ENCODE measurements around the gene TBL1X.

The TBL1X gene

DNA sequence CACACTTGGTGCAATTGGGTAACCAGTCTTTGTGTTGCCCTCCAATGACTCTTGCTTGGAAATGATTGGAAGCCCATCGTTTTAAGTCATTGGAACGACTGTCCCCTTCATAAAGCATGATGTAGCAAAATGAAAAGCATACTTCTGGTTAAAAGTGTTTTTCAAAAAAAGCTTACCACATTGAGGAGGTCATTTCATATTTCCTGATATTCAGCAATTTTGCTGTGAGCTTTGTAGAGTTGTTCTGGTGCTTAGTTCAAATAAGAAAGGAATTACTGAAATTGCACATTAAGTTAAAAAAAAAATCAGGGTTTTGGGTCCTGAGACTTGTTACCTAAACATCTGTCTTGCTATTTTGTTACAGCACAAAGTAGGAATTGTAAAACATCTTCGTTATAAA is 51.8 kb downstream of the TBL1X start:
- Histone ChIP-seq H3K9me3 (ENCODE audit: control insufficient read depth, low read length) (no peaks in the 10 kb centered on the region), H3K36me3 (ENCODE audit: control insufficient read depth, insufficient read depth, low read length) (no peaks in the 10 kb centered on the region), H3K27ac (ENCODE audit: insufficient read depth, low read depth, low read length, poor library complexity, severe bottlenecking) (no peak overlapping the region), H3K4me1 (ENCODE audit: control insufficient read depth, insufficient read depth, low read length) (no peaks in the 10 kb centered on the region), H3K4me3 (ENCODE audit: insufficient read depth, low read depth, low read length) (no peak overlapping the region), H3K27me3 (ENCODE audit: control insufficient read depth, insufficient read depth, low read length, poor library complexity, severe bottlenecking) (no peaks in the 10 kb centered on the region)
- WGBS, 2 experiments: 98 to 100% methylated on average over 3 of the region's 3 CpGs

DNA sequence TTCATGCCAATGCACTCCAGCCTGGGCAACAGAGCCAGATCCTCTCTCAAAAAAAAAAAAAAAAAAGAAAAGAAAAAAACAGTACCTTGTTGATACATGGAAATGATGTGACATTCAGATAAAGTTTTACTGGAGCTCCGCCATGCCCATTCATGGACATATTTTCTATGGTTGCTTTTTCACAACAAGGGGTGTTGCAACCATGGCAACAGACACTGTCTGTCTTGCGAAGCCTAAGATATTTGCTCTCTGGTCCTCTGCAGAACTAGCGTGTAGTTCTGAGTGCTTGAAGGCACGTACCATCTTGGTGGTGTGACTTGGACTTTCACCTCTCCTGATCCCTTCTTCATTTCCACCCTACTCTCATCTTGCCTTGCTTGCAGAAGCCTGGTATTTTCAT is 53.2 kb downstream of the TBL1X start:
- no peaks in the 10 kb centered on the region for H3K4me1 ChIP-seq (ENCODE audit: control insufficient read depth, insufficient read depth, low read length)
- H3K27me3 ChIP-seq (ENCODE audit: control insufficient read depth, insufficient read depth, low read length, poor library complexity, severe bottlenecking): no peaks in the 10 kb centered on the region
- H3K36me3 ChIP-seq (ENCODE audit: control insufficient read depth, insufficient read depth, low read length): no peaks in the 10 kb centered on the region
- no peaks in the 10 kb centered on the region for H3K9me3 ChIP-seq (ENCODE audit: control insufficient read depth, low read length)
- no peak overlapping the region for H3K4me3 ChIP-seq (ENCODE audit: insufficient read depth, low read depth, low read length)
- no peak overlapping the region for H3K27ac ChIP-seq (ENCODE audit: insufficient read depth, low read depth, low read length, poor library complexity, severe bottlenecking)
- 94 to 96% methylated on average over 4 of the region's 4 CpGs for WGBS, 2 experiments

- Histone ChIP-seq H3K27ac (ENCODE audit: insufficient read depth, low read depth, low read length, poor library complexity, severe bottlenecking) (no peak overlapping the region), H3K9me3 (ENCODE audit: control insufficient read depth, low read length) (no peaks in the 10 kb centered on the region), H3K27me3 (ENCODE audit: control insufficient read depth, insufficient read depth, low read length, poor library complexity, severe bottlenecking) (no peaks in the 10 kb centered on the region), H3K4me1 (ENCODE audit: control insufficient read depth, insufficient read depth, low read length) (no peaks in the 10 kb centered on the region), H3K4me3 (ENCODE audit: insufficient read depth, low read depth, low read length) (no peak overlapping the region), H3K36me3 (ENCODE audit: control insufficient read depth, insufficient read depth, low read length) (no peaks in the 10 kb centered on the region)
- 98 to 100% methylated on average over 3 to 5 of the region's 5 CpGs for WGBS, 2 experiments
Measured at GRCh38 chrX:9518889-9519288, 54.0 kb downstream of the TBL1X start.

DNA sequence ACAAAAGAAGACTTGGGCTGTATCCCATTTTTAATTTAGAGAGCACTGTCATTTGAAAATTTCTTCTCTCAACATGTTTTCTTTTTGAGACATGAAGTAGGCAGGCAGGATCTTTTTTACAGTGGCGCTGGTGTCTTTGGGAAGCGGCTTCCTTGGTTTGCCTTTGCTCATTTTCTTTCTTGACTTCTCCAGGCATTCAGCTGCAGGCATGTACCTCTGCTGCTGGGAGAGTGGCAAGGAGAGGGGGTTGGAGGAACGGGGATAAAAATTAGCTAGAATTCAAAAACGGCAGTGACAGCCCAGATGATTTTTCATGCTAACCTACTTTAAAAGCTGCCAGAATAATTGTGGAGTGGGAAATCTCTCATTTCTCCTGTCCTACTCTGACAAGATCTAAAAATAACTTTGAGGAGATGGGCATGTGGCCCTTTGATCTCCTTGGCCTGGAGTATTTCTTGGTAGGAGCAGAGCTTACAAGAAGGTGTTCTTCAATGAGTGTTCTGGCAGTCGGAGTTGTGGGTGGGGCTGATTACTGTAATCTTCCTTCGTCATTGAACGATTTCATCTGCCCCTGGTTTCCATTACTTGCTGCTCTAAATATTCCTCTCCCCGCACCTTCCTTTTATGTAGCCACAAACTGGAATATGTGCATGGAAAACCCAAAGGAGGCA is 54.8 kb downstream of the TBL1X start:
- no peaks in the 10 kb centered on the region for H3K9me3 ChIP-seq (ENCODE audit: control insufficient read depth, low read length)
- no peaks in the 10 kb centered on the region for H3K27me3 ChIP-seq (ENCODE audit: control insufficient read depth, insufficient read depth, low read length, poor library complexity, severe bottlenecking)
- no peaks in the 10 kb centered on the region for H3K4me1 ChIP-seq (ENCODE audit: control insufficient read depth, insufficient read depth, low read length)
- no peak overlapping the region for H3K4me3 ChIP-seq (ENCODE audit: insufficient read depth, low read depth, low read length)
- no peak overlapping the region for H3K27ac ChIP-seq (ENCODE audit: insufficient read depth, low read depth, low read length, poor library complexity, severe bottlenecking)
- 78 to 92% methylated on average over 8 of the region's 8 CpGs for WGBS, 2 experiments
- H3K36me3 ChIP-seq (ENCODE audit: control insufficient read depth, insufficient read depth, low read length): no peaks in the 10 kb centered on the region

- Histone ChIP-seq H3K27me3 (ENCODE audit: control insufficient read depth, insufficient read depth, low read length, poor library complexity, severe bottlenecking) (no peaks in the 10 kb centered on the region), H3K4me1 (ENCODE audit: control insufficient read depth, insufficient read depth, low read length) (no peaks in the 10 kb centered on the region), H3K36me3 (ENCODE audit: control insufficient read depth, insufficient read depth, low read length) (no peaks in the 10 kb centered on the region), H3K27ac (ENCODE audit: insufficient read depth, low read depth, low read length, poor library complexity, severe bottlenecking) (no peak overlapping the region), H3K9me3 (ENCODE audit: control insufficient read depth, low read length) (no peaks in the 10 kb centered on the region), H3K4me3 (ENCODE audit: insufficient read depth, low read depth, low read length) (no peak overlapping the region)
- WGBS, 2 experiments: 73 to 81% methylated on average over 5 to 6 of the region's 6 CpGs
Measured at GRCh38 chrX:9520217-9520590, 55.3 kb downstream of the TBL1X start.

- no peaks in the 10 kb centered on the region for H3K36me3 ChIP-seq (ENCODE audit: control insufficient read depth, insufficient read depth, low read length)
- H3K9me3 ChIP-seq (ENCODE audit: control insufficient read depth, low read length): no peaks in the 10 kb centered on the region
- WGBS, 2 experiments: 89 to 93% methylated on average over 7 of the region's 7 CpGs
- H3K27ac ChIP-seq (ENCODE audit: insufficient read depth, low read depth, low read length, poor library complexity, severe bottlenecking): no peak overlapping the region
- no peaks in the 10 kb centered on the region for H3K4me1 ChIP-seq (ENCODE audit: control insufficient read depth, insufficient read depth, low read length)
- no peak overlapping the region for H3K4me3 ChIP-seq (ENCODE audit: insufficient read depth, low read depth, low read length)
- H3K27me3 ChIP-seq (ENCODE audit: control insufficient read depth, insufficient read depth, low read length, poor library complexity, severe bottlenecking): no peaks in the 10 kb centered on the region
Measured at GRCh38 chrX:9522378-9523155, 57.7 kb downstream of the TBL1X start.

GRCh38 chrX:9525511-9526248 is 60.8 kb downstream of the TBL1X start:
- peaks cover 4% of the 10 kb centered on the region for H3K4me1 ChIP-seq (ENCODE audit: control insufficient read depth, insufficient read depth, low read length)
- no peak overlapping the region for H3K4me3 ChIP-seq (ENCODE audit: insufficient read depth, low read depth, low read length)
- H3K27ac ChIP-seq (ENCODE audit: insufficient read depth, low read depth, low read length, poor library complexity, severe bottlenecking): no peak overlapping the region
- 32 to 54% methylated on average over 8 of the region's 8 CpGs for WGBS, 2 experiments
- no peaks in the 10 kb centered on the region for H3K36me3 ChIP-seq (ENCODE audit: control insufficient read depth, insufficient read depth, low read length)
- no peaks in the 10 kb centered on the region for H3K9me3 ChIP-seq (ENCODE audit: control insufficient read depth, low read length)
- no peaks in the 10 kb centered on the region for H3K27me3 ChIP-seq (ENCODE audit: control insufficient read depth, insufficient read depth, low read length, poor library complexity, severe bottlenecking)

DNA sequence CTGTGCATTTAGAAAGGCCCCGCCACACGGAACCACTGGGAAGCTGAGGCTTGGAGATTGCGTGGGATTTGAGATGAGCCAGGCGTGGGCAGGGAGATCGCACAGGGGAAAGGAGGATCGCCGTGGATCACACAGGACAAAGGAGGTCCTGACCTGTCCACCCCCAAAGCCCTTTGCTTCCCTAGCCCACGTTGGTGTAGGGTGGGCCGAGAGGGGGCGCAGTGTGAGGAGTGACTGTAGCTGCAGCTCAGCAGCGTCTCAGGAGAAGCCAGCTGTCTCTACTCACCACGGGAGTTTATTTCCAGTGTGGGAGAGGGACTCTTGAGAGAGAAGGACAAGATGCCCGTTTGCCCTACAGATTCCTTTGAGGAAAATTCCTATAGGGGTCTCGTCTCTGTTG is 62.1 kb downstream of the TBL1X start:
- Histone ChIP-seq H3K4me1 (ENCODE audit: control insufficient read depth, insufficient read depth, low read length) (peaks cover 4% of the 10 kb centered on the region), H3K36me3 (ENCODE audit: control insufficient read depth, insufficient read depth, low read length) (no peaks in the 10 kb centered on the region), H3K27ac (ENCODE audit: insufficient read depth, low read depth, low read length, poor library complexity, severe bottlenecking) (no peak overlapping the region), H3K9me3 (ENCODE audit: control insufficient read depth, low read length) (no peaks in the 10 kb centered on the region), H3K27me3 (ENCODE audit: control insufficient read depth, insufficient read depth, low read length, poor library complexity, severe bottlenecking) (no peaks in the 10 kb centered on the region), H3K4me3 (ENCODE audit: insufficient read depth, low read depth, low read length) (no peak overlapping the region)
- WGBS, 2 experiments: 70 to 72% methylated on average over 14 of the region's 14 CpGs

DNA sequence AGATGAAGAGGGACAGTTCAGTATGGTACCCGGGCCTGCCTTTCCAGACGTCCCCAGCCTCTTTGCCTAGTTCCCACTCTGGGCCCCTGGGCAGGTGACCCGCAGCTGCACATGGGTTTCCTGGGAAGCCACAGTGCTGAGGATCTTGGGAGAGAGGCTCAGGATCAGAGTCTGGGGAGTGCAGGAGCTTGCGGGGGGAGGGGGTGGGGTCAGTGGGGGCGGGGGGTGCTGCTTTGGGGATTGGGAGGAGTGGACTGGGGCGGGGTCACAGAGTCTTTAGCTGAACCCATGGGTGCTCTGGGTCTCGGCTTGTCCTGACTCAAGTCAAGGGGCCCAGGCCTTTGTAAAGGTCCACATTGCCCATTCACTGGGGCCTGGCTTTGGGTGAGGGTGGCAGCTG is 63.6 kb downstream of the TBL1X start:
- WGBS, 2 experiments: 64 to 75% methylated on average over 5 of the region's 7 CpGs
- Histone ChIP-seq H3K27ac (ENCODE audit: insufficient read depth, low read depth, low read length, poor library complexity, severe bottlenecking) (no peak overlapping the region), H3K9me3 (ENCODE audit: control insufficient read depth, low read length) (no peaks in the 10 kb centered on the region), H3K36me3 (ENCODE audit: control insufficient read depth, insufficient read depth, low read length) (no peaks in the 10 kb centered on the region), H3K4me3 (ENCODE audit: insufficient read depth, low read depth, low read length) (no peak overlapping the region), H3K27me3 (ENCODE audit: control insufficient read depth, insufficient read depth, low read length, poor library complexity, severe bottlenecking) (no peaks in the 10 kb centered on the region), H3K4me1 (ENCODE audit: control insufficient read depth, insufficient read depth, low read length) (peaks cover 16% of the 10 kb centered on the region)

GRCh38 chrX:9529223-9529622 is 64.4 kb downstream of the TBL1X start:
- Histone ChIP-seq H3K4me1 (ENCODE audit: control insufficient read depth, insufficient read depth, low read length) (peaks cover 23% of the 10 kb centered on the region), H3K27ac (ENCODE audit: insufficient read depth, low read depth, low read length, poor library complexity, severe bottlenecking) (no peak overlapping the region), H3K4me3 (ENCODE audit: insufficient read depth, low read depth, low read length) (no peak overlapping the region), H3K36me3 (ENCODE audit: control insufficient read depth, insufficient read depth, low read length) (no peaks in the 10 kb centered on the region), H3K27me3 (ENCODE audit: control insufficient read depth, insufficient read depth, low read length, poor library complexity, severe bottlenecking) (no peaks in the 10 kb centered on the region), H3K9me3 (ENCODE audit: control insufficient read depth, low read length) (no peaks in the 10 kb centered on the region)
- WGBS, 2 experiments: 67 to 72% methylated on average over 4 of the region's 4 CpGs
